GM21381 (cell line): ENCODE results near the gene QRICH2.
"Not testable (repeated sequence)": the region's sequence is repeated elsewhere in the genome, so short reads cannot be mapped to it uniquely, and the experiment has no call there.

Experiments
- ATAC-seq: cut with Tn5 transposase; IDR thresholded peaks from one replicate; pipeline ENCODE4 v1.9.1; 2021; ENCODE audit warnings: mild to moderate bottlenecking, moderate library complexity; ENCODE audit not compliant: unreplicated experiment

Gene QRICH2

DNA sequence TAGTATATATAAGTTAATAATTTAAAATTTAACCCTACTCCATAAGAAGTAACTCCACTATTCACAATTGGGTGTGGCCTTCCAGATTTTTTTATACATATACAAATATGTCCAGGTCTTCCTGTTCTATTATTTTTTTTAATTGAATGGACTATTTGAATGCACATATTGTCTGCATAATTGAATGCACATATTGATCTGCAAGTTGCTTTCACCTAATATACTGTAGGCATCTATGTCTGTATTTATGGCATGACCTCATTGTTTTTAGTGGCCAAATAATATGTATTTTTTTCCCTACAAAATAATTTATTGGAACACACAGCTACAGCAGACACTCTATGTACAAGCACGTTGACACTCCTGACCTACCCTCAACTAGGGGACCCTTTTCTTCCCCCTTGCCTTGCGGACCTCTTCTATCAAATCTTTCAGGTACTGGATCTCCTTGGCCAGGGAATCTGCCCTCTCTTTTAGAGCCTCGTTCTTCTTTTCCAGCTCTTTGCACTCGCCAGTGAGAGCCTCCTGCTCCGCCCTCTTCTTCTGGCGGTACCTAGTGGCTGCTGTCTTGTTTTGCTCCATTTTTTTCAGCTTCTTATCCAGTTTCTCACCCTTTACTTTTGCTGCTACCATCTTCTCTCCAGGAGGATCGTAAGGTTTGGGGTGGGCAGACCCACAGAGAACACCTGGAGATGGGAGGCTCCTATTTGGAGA lies 82.5 kb downstream of the QRICH2 start:
- not testable (repeated sequence) for ATAC-seq
